GM21381 (cell line): Measurements from ENCODE around the gene FAM98C.
"Not testable (repeated sequence)": the region's sequence is repeated elsewhere in the genome, so short reads cannot be mapped to it uniquely, and the experiment has no call there.

ENCODE experiments used
- ATAC-seq: cut with Tn5 transposase; IDR thresholded peaks from one replicate; pipeline ENCODE4 v1.9.1; 2021; ENCODE audit warnings: mild to moderate bottlenecking, moderate library complexity; ENCODE audit not compliant: unreplicated experiment

Gene FAM98C

GRCh38 chr19:38402967-38403674 lies at the start of gene FAM98C:
TSS of gene FAM98C (plus strand) at chr19:38403093. CDS start at chr19:38403154, 61 bp downstream.
- ATAC-seq: peak; percentile 87

- no peak for ATAC-seq
These were observed 46.9 kb upstream of the FAM98C start for GRCh38 chr19:38355728-38356725.

- no peak for ATAC-seq
These were observed 44.8 kb upstream of the FAM98C start for GRCh38 chr19:38358071-38358470.

GRCh38 chr19:38359242-38360021 lies 43.5 kb upstream of the FAM98C start:
- ATAC-seq: no peak

- ATAC-seq: no peak
These were observed 42.5 kb upstream of the FAM98C start for GRCh38 chr19:38360351-38360750.

GRCh38 chr19:38360839-38361631 lies 41.9 kb upstream of the FAM98C start:
- ATAC-seq: no peak

GRCh38 chr19:38361633-38362075 lies 41.2 kb upstream of the FAM98C start:
- ATAC-seq: peak; percentile 60

- ATAC-seq: peak; percentile 37
These were observed 40.6 kb upstream of the FAM98C start for GRCh38 chr19:38362076-38362945.

GRCh38 chr19:38362946-38363688 lies 39.8 kb upstream of the FAM98C start:
- not testable (repeated sequence) for ATAC-seq

- no peak for ATAC-seq
These were observed 35.9 kb upstream of the FAM98C start for GRCh38 chr19:38367041-38367440.

- no peak for ATAC-seq
These were observed 33.3 kb upstream of the FAM98C start for GRCh38 chr19:38369584-38369983.

- ATAC-seq: no peak
These were observed 32.6 kb upstream of the FAM98C start for GRCh38 chr19:38370299-38370698.

GRCh38 chr19:38371081-38371480 lies 31.8 kb upstream of the FAM98C start:
- no peak for ATAC-seq

GRCh38 chr19:38373907-38374331 lies 29.0 kb upstream of the FAM98C start:
- no peak for ATAC-seq

GRCh38 chr19:38374332-38375097 lies 28.4 kb upstream of the FAM98C start, which contains the start of gene PSMD8:
TSS of gene PSMD8 (plus strand) at chr19:38374571. CDS start at chr19:38374602, 31 bp downstream.
- peak; percentile 95 for ATAC-seq

- ATAC-seq: no peak
These were observed 27.8 kb upstream of the FAM98C start for GRCh38 chr19:38375098-38375493.

- ATAC-seq: no peak
These were observed 27.1 kb upstream of the FAM98C start for GRCh38 chr19:38375748-38376147.

GRCh38 chr19:38376576-38376975 lies 26.3 kb upstream of the FAM98C start:
- no peak for ATAC-seq
